ENCODE measurements around the gene SLC6A12.

Gene SLC6A12

DNA sequence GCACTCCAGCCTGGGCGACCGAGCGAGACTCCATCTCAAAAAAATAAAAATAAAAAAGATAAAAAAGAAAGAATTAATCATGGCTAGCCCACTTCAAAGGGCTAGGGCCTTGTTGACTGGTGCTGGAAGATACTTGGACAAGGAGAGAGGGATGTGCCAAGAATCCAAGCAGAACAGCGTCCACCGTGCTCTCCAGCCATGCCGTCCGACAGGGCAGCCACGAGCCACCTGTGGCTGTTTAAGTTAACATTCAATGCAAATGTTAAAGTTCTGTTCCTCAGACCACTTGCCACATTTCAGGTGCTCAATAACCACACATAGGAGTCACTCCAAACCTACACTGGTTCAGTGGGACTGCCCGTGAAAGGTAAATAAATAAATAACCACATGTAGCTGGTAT lies 27.3 kb upstream of the SLC6A12 start:
- ATAC-seq (ENCODE audit: low read depth) (no peak), DNase-seq (ENCODE audit: low spot score) (no peak)
- Histone ChIP-seq H3K4me1 (ENCODE audit: insufficient read depth, poor library complexity, severe bottlenecking) (no peaks in the 10 kb centered on the region), H3K4me3 (ENCODE audit: severe bottlenecking) (no peak overlapping the region), H3K27ac (ENCODE audit: poor library complexity, severe bottlenecking) (no peak overlapping the region), H3K36me3 (ENCODE audit: low read depth) (no peaks in the 10 kb centered on the region), H3K27me3 (ENCODE audit: insufficient read depth, poor library complexity, severe bottlenecking) (no peaks in the 10 kb centered on the region), H3K9me3 (ENCODE audit: severe bottlenecking) (no peaks in the 10 kb centered on the region)
- no peak for TF ChIP-seq CTCF (IDR thresholded peaks at IDR 0.05; ENCODE audit: poor library complexity, severe bottlenecking)

GRCh38 chr12:240566-240965 lies 26.6 kb upstream of the SLC6A12 start:
- Histone ChIP-seq H3K27me3 (ENCODE audit: insufficient read depth, poor library complexity, severe bottlenecking) (no peaks in the 10 kb centered on the region), H3K4me1 (ENCODE audit: insufficient read depth, poor library complexity, severe bottlenecking) (no peaks in the 10 kb centered on the region), H3K4me3 (ENCODE audit: severe bottlenecking) (no peak overlapping the region), H3K9me3 (ENCODE audit: severe bottlenecking) (no peaks in the 10 kb centered on the region), H3K36me3 (ENCODE audit: low read depth) (no peaks in the 10 kb centered on the region), H3K27ac (ENCODE audit: poor library complexity, severe bottlenecking) (no peak overlapping the region)
- TF ChIP-seq CTCF (IDR thresholded peaks at IDR 0.05; ENCODE audit: poor library complexity, severe bottlenecking) = no peak
- DNase-seq (ENCODE audit: low spot score) (no peak), ATAC-seq (ENCODE audit: low read depth) (no peak)

DNA sequence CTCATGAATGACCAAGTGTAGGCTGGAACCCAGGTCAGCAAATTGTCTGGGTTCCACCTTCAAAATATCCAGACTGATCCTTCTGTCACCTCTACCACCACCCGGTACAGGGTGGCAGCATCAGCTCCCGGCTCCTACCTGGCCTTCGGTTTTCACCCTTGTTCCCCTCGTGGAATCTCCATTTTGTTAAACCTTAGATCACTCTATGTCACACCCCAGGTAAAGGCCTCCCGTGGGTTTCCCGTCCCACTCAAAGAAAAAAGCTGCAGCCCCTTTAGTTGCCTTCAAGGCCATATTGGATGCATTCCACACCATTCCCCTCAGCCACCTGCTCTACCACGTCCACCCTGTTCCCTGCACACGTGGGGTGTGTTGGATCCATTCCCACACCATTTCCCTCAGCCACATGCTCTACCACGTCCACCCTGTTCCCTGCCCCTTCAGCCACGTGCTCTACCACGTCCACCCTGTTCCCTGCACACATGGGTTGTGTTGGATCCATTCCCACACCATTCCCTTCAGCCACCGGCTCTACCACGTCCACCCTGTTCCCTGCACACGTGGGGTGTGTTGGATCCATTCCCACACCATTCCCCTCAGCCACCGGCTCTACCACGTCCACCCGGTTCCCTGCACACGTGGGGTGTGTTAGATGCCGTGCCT lies 24.9 kb upstream of the SLC6A12 start:
- Histone ChIP-seq H3K9me3 (ENCODE audit: severe bottlenecking) (peaks cover 3% of the 10 kb centered on the region), H3K4me3 (ENCODE audit: severe bottlenecking) (no peak overlapping the region), H3K27me3 (ENCODE audit: insufficient read depth, poor library complexity, severe bottlenecking) (no peaks in the 10 kb centered on the region), H3K27ac (ENCODE audit: poor library complexity, severe bottlenecking) (no peak overlapping the region), H3K4me1 (ENCODE audit: insufficient read depth, poor library complexity, severe bottlenecking) (no peaks in the 10 kb centered on the region), H3K36me3 (ENCODE audit: low read depth) (no peaks in the 10 kb centered on the region)
- ATAC-seq (ENCODE audit: low read depth) = no peak
- DNase-seq (ENCODE audit: low spot score) = no peak
- TF ChIP-seq CTCF (IDR thresholded peaks at IDR 0.05; ENCODE audit: poor library complexity, severe bottlenecking) = no peak

- Histone ChIP-seq H3K27ac (ENCODE audit: poor library complexity, severe bottlenecking) (no peak overlapping the region), H3K9me3 (ENCODE audit: severe bottlenecking) (peaks cover 3% of the 10 kb centered on the region), H3K36me3 (ENCODE audit: low read depth) (no peaks in the 10 kb centered on the region), H3K27me3 (ENCODE audit: insufficient read depth, poor library complexity, severe bottlenecking) (no peaks in the 10 kb centered on the region), H3K4me3 (ENCODE audit: severe bottlenecking) (no peak overlapping the region), H3K4me1 (ENCODE audit: insufficient read depth, poor library complexity, severe bottlenecking) (no peaks in the 10 kb centered on the region)
- no peak for TF ChIP-seq CTCF (IDR thresholded peaks at IDR 0.05; ENCODE audit: poor library complexity, severe bottlenecking)
- DNase-seq (ENCODE audit: low spot score) = no peak
- ATAC-seq (ENCODE audit: low read depth) = no peak
Measured at GRCh38 chr12:238116-238515, 24.2 kb upstream of the SLC6A12 start.

- DNase-seq (ENCODE audit: low spot score) (no peak), ATAC-seq (ENCODE audit: low read depth) (no peak)
- no peak overlapping the region for H3K4me3 ChIP-seq (ENCODE audit: severe bottlenecking)
- H3K9me3 ChIP-seq (ENCODE audit: severe bottlenecking) = peaks cover 3% of the 10 kb centered on the region
- H3K27me3 ChIP-seq (ENCODE audit: insufficient read depth, poor library complexity, severe bottlenecking) = peaks cover 5% of the 10 kb centered on the region
- no peak for TF ChIP-seq CTCF (IDR thresholded peaks at IDR 0.05; ENCODE audit: poor library complexity, severe bottlenecking)
- H3K27ac ChIP-seq (ENCODE audit: poor library complexity, severe bottlenecking) = no peak overlapping the region
- no peaks in the 10 kb centered on the region for H3K36me3 ChIP-seq (ENCODE audit: low read depth)
- no peaks in the 10 kb centered on the region for H3K4me1 ChIP-seq (ENCODE audit: insufficient read depth, poor library complexity, severe bottlenecking)
Measured at GRCh38 chr12:237026-237815, 23.3 kb upstream of the SLC6A12 start.

All from RWPE2 (cell line).